ENCODE data around the gene F8.

DNA sequence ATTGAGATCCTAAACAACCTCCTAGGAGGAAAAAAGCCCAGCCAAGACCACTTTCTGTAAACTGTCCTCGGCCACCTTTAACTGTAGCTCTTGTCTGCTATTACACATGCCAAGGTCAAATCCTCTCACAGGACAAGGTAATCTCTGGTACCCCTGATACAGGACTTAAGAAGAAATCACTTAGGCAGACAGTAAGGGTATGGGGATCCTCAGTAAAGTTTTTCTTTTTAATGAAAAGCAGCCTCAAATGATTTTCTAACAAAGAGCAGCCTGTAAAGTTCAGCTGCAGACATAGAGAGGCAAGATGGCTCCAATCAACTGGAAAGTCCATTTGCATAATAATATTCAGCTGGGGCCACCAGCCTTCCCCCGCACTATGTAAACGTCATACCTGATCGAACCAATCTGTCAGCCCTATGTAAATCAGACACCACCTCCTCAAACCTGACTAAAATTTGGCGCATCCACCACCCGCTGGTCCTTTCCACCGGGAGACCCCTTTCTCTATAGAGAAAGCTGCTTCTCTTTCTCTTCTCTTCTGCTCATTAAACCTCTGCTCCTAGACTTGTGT, 202.7 kb downstream of the F8 start:
- TF ChIP-seq POLR2AphosphoS5 (IDR thresholded peaks at IDR 0.05; ENCODE audit: borderline replicate concordance, low read depth, low read length) = no peak
- TF ChIP-seq EZH2 (IDR thresholded peaks at IDR 0.05) = no peak

All from SK-N-MC (cell line).